Neuronal stem cell (in vitro differentiated cells): Measurements from ENCODE around the gene GRB14.
A peak's percentile ranks its signal among the peaks of the same experiment; 100 is the strongest.

ENCODE experiments used
- DNase-seq: peaks from one replicate; pipeline ENCODE4 v3.0.0-alpha.2; 2013; ENCODE audit warnings: low spot score
- H2AFZ ChIP-seq: one replicate; pipeline ENCODE4 v1.6.1; 2013; ENCODE audit warnings: mild to moderate bottlenecking, low read length, inconsistent platforms
- H2AK5ac ChIP-seq: 2 replicates; pipeline ENCODE4 v1.6.1; 2013; ENCODE audit warnings: low read depth, mild to moderate bottlenecking, inconsistent platforms, low read length, moderate library complexity, mixed read lengths
- H2BK120ac ChIP-seq: 2 replicates; pipeline ENCODE4 v1.6.1; 2013; ENCODE audit warnings: low read depth, mild to moderate bottlenecking, inconsistent platforms, low read length, moderate library complexity, mixed read lengths
- H2BK12ac ChIP-seq: one replicate; pipeline ENCODE4 v1.6.1; 2013; ENCODE audit warnings: low read length, inconsistent platforms
- H2BK15ac ChIP-seq: 2 replicates; pipeline ENCODE4 v1.6.1; 2013; ENCODE audit warnings: mild to moderate bottlenecking, low read length, inconsistent platforms, mixed read lengths
- H2BK5ac ChIP-seq: one replicate; pipeline ENCODE4 v1.6.1; 2013; ENCODE audit warnings: inconsistent platforms, mild to moderate bottlenecking, low read length, moderate library complexity
- H3K14ac ChIP-seq: one replicate; pipeline ENCODE4 v1.6.1; 2013; ENCODE audit warnings: low read length, inconsistent platforms
- H3K18ac ChIP-seq: 2 replicates; pipeline ENCODE4 v1.6.1; 2013; ENCODE audit warnings: low read length, inconsistent platforms
- H3K23ac ChIP-seq: 2 replicates; pipeline ENCODE4 v1.6.1; 2013; ENCODE audit warnings: low read depth, mild to moderate bottlenecking, mixed read lengths, low read length, inconsistent platforms; ENCODE audit not compliant: poor library complexity
- H3K27ac ChIP-seq: replicated peaks from 3 replicates; pipeline ENCODE4 v1.5.1; 2013; ENCODE audit warnings: low read length, inconsistent platforms
- H3K27me3 ChIP-seq, 3 experiments: 2 replicates each; pipeline ENCODE4 v1.6.1; 2013; ENCODE audit warnings: low read length in 3 of 3, mild to moderate bottlenecking in 2 of 3, inconsistent platforms in 1 of 3, low read depth in 1 of 3, mixed read lengths in 1 of 3, moderate library complexity in 1 of 3; ENCODE audit not compliant: control insufficient read depth in 3 of 3, insufficient read depth in 3 of 3
- H3K36me3 ChIP-seq, 2 donors: replicated peaks in 1 of 2; 2 replicates each; pipeline ENCODE4 v1.6.1; 2013; ENCODE audit warnings: low read length in 2 of 2; ENCODE audit not compliant: control insufficient read depth in 2 of 2, insufficient read depth in 2 of 2
- H3K4ac ChIP-seq: 2 replicates; pipeline ENCODE4 v1.6.1; 2013; ENCODE audit warnings: inconsistent platforms, mild to moderate bottlenecking, low read length, moderate library complexity
- H3K4me1 ChIP-seq, 2 donors: 1 replicate in 1 of 2; 2 replicates in 1 of 2; pipeline ENCODE4 v1.6.1; 2013; ENCODE audit warnings: low read length in 2 of 2, low read depth in 1 of 2; ENCODE audit not compliant: control insufficient read depth in 2 of 2, insufficient read depth in 1 of 2
- H3K4me2 ChIP-seq: one replicate; pipeline ENCODE4 v1.6.1; 2013; ENCODE audit warnings: mild to moderate bottlenecking, low read length, inconsistent platforms; ENCODE audit not compliant: insufficient read depth, poor library complexity, severe bottlenecking
- H3K4me3 ChIP-seq, 2 donors: 2 replicates each; pipeline ENCODE4 v1.5.1; 2013; ENCODE audit warnings: low read length in 2 of 2, mild to moderate bottlenecking in 2 of 2, inconsistent platforms in 1 of 2, moderate library complexity in 1 of 2
- H3K79me1 ChIP-seq: one replicate; pipeline ENCODE4 v1.6.1; 2013; ENCODE audit warnings: low read depth, mild to moderate bottlenecking, inconsistent platforms, low read length, moderate library complexity
- H3K9ac ChIP-seq: one replicate; pipeline ENCODE4 v1.6.1; 2013; ENCODE audit warnings: mild to moderate bottlenecking, low read depth, low read length, inconsistent platforms; ENCODE audit not compliant: poor library complexity
- H3K9me3 ChIP-seq, 2 donors: replicated peaks in 1 of 2; 2 replicates each; pipeline versions ENCODE3 to v1.6.1; 2013; ENCODE audit warnings: low read length in 2 of 2, mild to moderate bottlenecking in 2 of 2, inconsistent platforms in 1 of 2, low read depth in 1 of 2, mixed read lengths in 1 of 2, moderate library complexity in 1 of 2; ENCODE audit not compliant: control insufficient read depth in 2 of 2, insufficient read depth in 1 of 2
- H4K8ac ChIP-seq: one replicate; pipeline ENCODE4 v1.6.1; 2013; ENCODE audit warnings: low read depth, mild to moderate bottlenecking, inconsistent platforms, low read length, moderate library complexity
- H4K91ac ChIP-seq: one replicate; pipeline ENCODE4 v1.6.1; 2013; ENCODE audit warnings: low read length, low read depth, mild to moderate bottlenecking, inconsistent platforms; ENCODE audit not compliant: poor library complexity
- WGBS, 2 donors: extraction: QIAGEN DNeasy Blood & Tissue Kit; methylation state at CpG; one replicate each; pipeline ENCODE4 v1.1.7; 2013; ENCODE audit warnings: missing lambda C conversion rate in 2 of 2, mixed read lengths in 1 of 2; ENCODE audit not compliant: insufficient read length in 2 of 2, insufficient replicate concordance in 1 of 2; ENCODE audit errors: extremely low coverage in 2 of 2; 5-methylcytosine and 5-hydroxymethylcytosine counted together

The GRB14 gene

DNA sequence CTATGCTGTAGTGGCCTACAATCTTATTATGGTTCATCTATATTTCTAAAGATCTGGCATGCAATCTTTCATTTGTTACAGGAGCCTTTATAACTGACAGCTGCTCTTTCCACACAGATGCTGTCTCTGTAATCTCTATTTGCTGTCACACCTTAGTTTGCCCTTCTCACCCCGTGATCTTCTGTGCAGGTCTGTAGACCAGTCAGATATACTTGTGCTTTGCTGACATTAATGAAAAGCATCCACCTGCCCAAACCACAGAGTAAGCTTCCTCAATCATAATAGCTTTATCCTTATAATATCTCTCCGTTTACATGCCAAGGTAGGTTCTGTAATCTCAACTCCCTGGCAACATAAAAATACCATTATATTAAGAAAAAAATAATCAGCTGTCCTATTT, 122.4 kb downstream of the GRB14 start:
- Histone ChIP-seq H3K79me1 (no peaks in the 10 kb centered on the region), H3K9me3 (no peaks in the 10 kb centered on the region), H2AFZ (no peak overlapping the region), H3K4ac (no peak overlapping the region), H3K14ac (no peak overlapping the region), H4K91ac (no peak overlapping the region), H3K4me2 (no peak overlapping the region), H2BK5ac (no peak overlapping the region), H3K18ac (no peak overlapping the region), H3K23ac (no peak overlapping the region), H2AK5ac (no peak overlapping the region), H3K27me3 (no peaks in the 10 kb centered on the region), H2BK15ac (no peak overlapping the region), H4K8ac (no peak overlapping the region), H2BK120ac (no peak overlapping the region), H3K36me3 (no peaks in the 10 kb centered on the region), H3K4me3 (no peak overlapping the region), H2BK12ac (no peak overlapping the region), H3K27ac (no peak overlapping the region), H3K4me1 (peaks cover 0 to 1% of the 10 kb centered on the region in 2 donors), H3K9ac (no peak overlapping the region)
- no CpG with 5 or more reads among the region's 2 CpGs for WGBS, 2 donors
- no peak for DNase-seq

DNA sequence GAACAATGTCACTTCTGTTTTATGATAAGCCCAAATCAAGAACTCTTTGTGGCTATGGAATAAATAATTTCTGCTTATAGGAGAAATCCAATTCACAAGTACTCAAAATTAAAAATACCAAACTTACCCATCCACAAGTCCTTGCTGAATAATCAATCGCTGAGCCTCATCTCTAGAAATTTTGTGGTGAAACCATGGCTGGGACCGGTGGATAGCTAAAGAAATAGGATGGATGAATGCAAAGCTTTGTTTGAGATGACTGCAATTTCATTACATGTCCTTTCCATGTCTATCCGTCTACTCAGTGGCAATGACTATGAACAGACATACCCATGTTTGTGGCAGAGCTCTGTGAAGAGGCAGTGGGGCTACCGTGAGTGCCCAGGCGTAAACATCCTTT, 124.4 kb downstream of the GRB14 start:
- Histone ChIP-seq H2BK12ac (no peak overlapping the region), H2AK5ac (no peak overlapping the region), H3K4me1 (peaks cover 0 to 1% of the 10 kb centered on the region in 2 donors), H3K4ac (no peak overlapping the region), H3K36me3 (no peaks in the 10 kb centered on the region), H3K27me3 (no peaks in the 10 kb centered on the region), H2BK5ac (no peak overlapping the region), H2AFZ (no peak overlapping the region), H3K18ac (no peak overlapping the region), H3K4me3 (no peak overlapping the region), H4K91ac (no peak overlapping the region), H3K79me1 (no peaks in the 10 kb centered on the region), H3K9me3 (no peaks in the 10 kb centered on the region), H2BK15ac (no peak overlapping the region), H3K14ac (no peak overlapping the region), H3K4me2 (no peak overlapping the region), H4K8ac (no peak overlapping the region), H2BK120ac (no peak overlapping the region), H3K23ac (no peak overlapping the region), H3K27ac (no peak overlapping the region), H3K9ac (no peak overlapping the region)
- WGBS, 2 donors: no CpG with 5 or more reads among the region's 5 CpGs
- DNase-seq: no peak

DNA sequence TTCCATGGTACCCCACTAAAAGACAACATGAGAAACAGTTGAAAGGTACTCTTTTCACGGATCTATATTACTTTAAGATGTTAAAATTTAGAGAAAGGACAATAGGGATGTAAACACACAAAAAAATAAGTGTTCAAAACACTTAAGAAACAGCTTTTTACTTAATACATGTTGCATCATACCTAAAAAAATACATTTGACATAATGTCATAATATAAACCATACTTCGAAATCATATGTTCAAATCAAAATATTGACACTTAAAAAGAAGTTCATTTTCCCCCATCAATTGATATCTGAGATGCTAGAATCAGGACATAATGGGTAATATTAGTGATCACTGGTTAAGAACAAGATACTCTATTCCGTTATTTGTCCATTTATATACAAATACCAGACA, 124.9 kb downstream of the GRB14 start:
- Histone ChIP-seq H3K18ac (no peak overlapping the region), H2AK5ac (no peak overlapping the region), H3K4me2 (no peak overlapping the region), H2AFZ (no peak overlapping the region), H3K36me3 (no peaks in the 10 kb centered on the region), H3K4me3 (no peak overlapping the region), H2BK12ac (no peak overlapping the region), H3K27ac (no peak overlapping the region), H4K8ac (no peak overlapping the region), H2BK120ac (no peak overlapping the region), H2BK5ac (no peak overlapping the region), H3K4me1 (peaks cover 0 to 1% of the 10 kb centered on the region in 2 donors), H4K91ac (no peak overlapping the region), H3K23ac (no peak overlapping the region), H3K9me3 (no peaks in the 10 kb centered on the region), H3K14ac (no peak overlapping the region), H3K9ac (no peak overlapping the region), H3K4ac (no peak overlapping the region), H2BK15ac (no peak overlapping the region), H3K27me3 (no peaks in the 10 kb centered on the region), H3K79me1 (no peaks in the 10 kb centered on the region)
- no CpG with 5 or more reads among the region's 3 CpGs for WGBS, 2 donors
- DNase-seq: no peak

DNA sequence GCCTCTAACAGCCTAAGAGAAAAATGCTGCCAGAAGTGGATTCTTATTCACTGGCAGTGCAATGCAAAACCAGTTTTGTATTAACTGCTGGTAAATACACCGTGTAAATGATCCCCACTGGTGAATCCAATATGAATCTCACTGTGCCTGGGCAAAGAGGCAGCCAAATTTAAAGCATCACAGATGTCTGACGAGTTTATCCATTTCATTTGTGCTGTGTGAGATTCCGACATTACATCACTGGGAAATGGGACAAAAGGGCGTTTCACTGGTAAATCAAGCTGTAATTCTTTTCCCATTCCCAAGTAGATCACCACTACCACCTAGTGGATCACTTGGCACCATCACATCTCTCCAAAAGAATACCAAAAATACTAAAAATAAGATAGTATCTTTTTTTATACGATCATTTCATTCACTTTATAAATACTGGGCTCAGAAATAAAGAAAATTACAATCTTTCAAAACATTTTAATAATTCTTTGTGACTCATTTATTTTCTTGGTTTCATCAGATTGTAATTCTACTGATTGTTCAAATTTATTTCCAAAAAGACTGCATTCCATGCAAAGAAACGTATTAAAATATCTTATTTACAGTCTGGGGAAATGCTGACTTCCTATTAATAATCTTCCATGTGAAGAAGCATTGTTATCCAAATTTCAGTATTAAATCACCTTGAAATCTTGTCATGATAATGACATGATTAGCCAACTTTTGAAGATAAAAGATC, 125.6 kb downstream of the GRB14 start:
- no peak overlapping the region for H2BK15ac ChIP-seq
- DNase-seq: peak; percentile 63
- H2AFZ ChIP-seq: peak overlapping the region; percentile 68
- H3K23ac ChIP-seq: no peak overlapping the region
- H3K79me1 ChIP-seq: no peaks in the 10 kb centered on the region
- H3K9ac ChIP-seq: no peak overlapping the region
- H4K8ac ChIP-seq: no peak overlapping the region
- H3K14ac ChIP-seq: no peak overlapping the region
- H3K4me1 ChIP-seq: peaks cover 0 to 1% of the 10 kb centered on the region in 2 donors
- no peak overlapping the region for H3K4ac ChIP-seq
- no peak overlapping the region for H3K18ac ChIP-seq
- no peak overlapping the region for H2BK120ac ChIP-seq
- no peak overlapping the region for H3K4me2 ChIP-seq
- no peaks in the 10 kb centered on the region for H3K36me3 ChIP-seq
- no peak overlapping the region for H4K91ac ChIP-seq
- no peak overlapping the region for H2BK12ac ChIP-seq
- H3K4me3 ChIP-seq: no peak overlapping the region
- no peak overlapping the region for H3K27ac ChIP-seq
- H3K9me3 ChIP-seq: no peaks in the 10 kb centered on the region
- H2BK5ac ChIP-seq: no peak overlapping the region
- no peak overlapping the region for H2AK5ac ChIP-seq
- WGBS, 2 donors: no CpG with 5 or more reads among the region's 6 CpGs
- H3K27me3 ChIP-seq: no peaks in the 10 kb centered on the region
